OCI-LY3 (cell line): ENCODE results near the gene RHCG.

ENCODE experiments used
- CTCF ChIP-seq: fragments of 200-600, 300-600 bp; sonication (generic); IDR thresholded peaks from 2 replicates; pipeline ENCODE4 v1.5.1; 2014; ENCODE audit warnings: antibody characterized with exemption, low read length, low read depth
- EZH2phosphoT487 ChIP-seq: fragments of 200-600 bp; shearing (Covaris generic); IDR thresholded peaks from 2 replicates; pipeline ENCODE4 v1.6.1; 2018; ENCODE audit warnings: antibody characterized with exemption, mixed run types, low read depth

- TF ChIP-seq CTCF (no peak), EZH2phosphoT487 (no peak)
Measured at GRCh38 chr15:89521605-89522004, 25.2 kb upstream of the RHCG start.
